HFFc6 (cell line): ENCODE measurements around the gene TRABD2B. TPM values are rescaled to one million over a fixed set of nuclear protein-coding genes. Genes with fewer than 3 reads are reported as not detected.

Experiments
- DNase-seq: peaks from one replicate; pipeline ENCODE4 v3.0.0-alpha.2; 2018
- H3K27ac Mint-ChIP-seq: 2 replicates; pipeline ENCODE4 v1.8.0; 2020; ENCODE audit warnings: mild to moderate bottlenecking, mixed read lengths
- H3K27me3 Mint-ChIP-seq: 2 replicates; pipeline ENCODE4 v1.8.0; 2021; ENCODE audit warnings: mild to moderate bottlenecking, moderate library complexity, mixed read lengths; ENCODE audit not compliant: insufficient read depth
- H3K36me3 Mint-ChIP-seq: 2 replicates; pipeline ENCODE4 v1.8.0; 2021; ENCODE audit warnings: low read depth, mixed read lengths
- H3K4me1 Mint-ChIP-seq: 2 replicates; pipeline ENCODE4 v1.8.0; 2020; ENCODE audit warnings: low read depth, mixed read lengths
- H3K4me3 Mint-ChIP-seq: 2 replicates; pipeline ENCODE4 v1.8.0; 2020; ENCODE audit warnings: mild to moderate bottlenecking, moderate library complexity, mixed read lengths
- H3K9me3 Mint-ChIP-seq: 2 replicates; pipeline ENCODE4 v1.8.0; 2020; ENCODE audit warnings: mild to moderate bottlenecking, mixed read lengths
- total RNA-seq, 6 experiments: library from RNA; stranded (reverse); fragmentation: NEBNext Ultra II Directional; extraction: Animal tissue kit (Norgen Biotek cat#: 25700); gene quantifications; 2 replicates in 1 of 6; 3 replicates in 5 of 6; pipeline ENCODE4 v1.2.3, GENCODE V29; 2021
- TF ChIP-seq, protein P1 (sequence below): fragments of 200-600 bp; sonication (generic); IDR thresholded peaks from 2 replicates; pipeline ENCODE4 v1.5.0; 2021; ENCODE audit warnings: antibody characterized with exemption, mild to moderate bottlenecking

TRABD2B gene
- total RNA-seq, 6 experiments from 2014 or later, result not detected

DNA sequence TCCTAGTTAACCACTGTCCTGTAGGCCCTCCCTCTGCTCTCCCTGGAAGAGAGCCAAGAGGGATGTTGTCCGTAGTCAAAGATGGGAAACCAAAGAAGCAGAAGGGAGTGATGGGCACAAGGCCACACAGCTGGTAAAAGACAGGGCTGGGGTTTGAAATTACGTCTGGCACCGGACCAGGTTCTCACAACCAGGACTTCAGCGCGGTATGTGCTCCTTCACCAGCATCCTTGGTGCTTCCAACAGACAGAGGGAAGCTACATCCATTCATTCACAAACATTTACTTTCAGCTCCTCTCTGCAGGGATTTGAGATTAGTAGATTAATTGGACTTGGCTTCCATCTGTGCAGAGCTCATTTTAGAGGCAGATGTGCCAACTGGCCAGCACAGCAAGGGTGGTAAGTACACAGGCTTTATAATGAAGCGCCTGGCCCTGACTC is 191.2 kb downstream of the TRABD2B start:
- H3K9me3 Mint-ChIP-seq, result peaks cover 27% of the 10 kb centered on the region
- H3K4me1 Mint-ChIP-seq, result no peaks in the 10 kb centered on the region
- no peaks in the 10 kb centered on the region for H3K36me3 Mint-ChIP-seq
- peaks cover 8% of the 10 kb centered on the region for H3K27me3 Mint-ChIP-seq
- no peak overlapping the region for H3K4me3 Mint-ChIP-seq
- no peak overlapping the region for H3K27ac Mint-ChIP-seq
- TF ChIP-seq, protein P1, sequence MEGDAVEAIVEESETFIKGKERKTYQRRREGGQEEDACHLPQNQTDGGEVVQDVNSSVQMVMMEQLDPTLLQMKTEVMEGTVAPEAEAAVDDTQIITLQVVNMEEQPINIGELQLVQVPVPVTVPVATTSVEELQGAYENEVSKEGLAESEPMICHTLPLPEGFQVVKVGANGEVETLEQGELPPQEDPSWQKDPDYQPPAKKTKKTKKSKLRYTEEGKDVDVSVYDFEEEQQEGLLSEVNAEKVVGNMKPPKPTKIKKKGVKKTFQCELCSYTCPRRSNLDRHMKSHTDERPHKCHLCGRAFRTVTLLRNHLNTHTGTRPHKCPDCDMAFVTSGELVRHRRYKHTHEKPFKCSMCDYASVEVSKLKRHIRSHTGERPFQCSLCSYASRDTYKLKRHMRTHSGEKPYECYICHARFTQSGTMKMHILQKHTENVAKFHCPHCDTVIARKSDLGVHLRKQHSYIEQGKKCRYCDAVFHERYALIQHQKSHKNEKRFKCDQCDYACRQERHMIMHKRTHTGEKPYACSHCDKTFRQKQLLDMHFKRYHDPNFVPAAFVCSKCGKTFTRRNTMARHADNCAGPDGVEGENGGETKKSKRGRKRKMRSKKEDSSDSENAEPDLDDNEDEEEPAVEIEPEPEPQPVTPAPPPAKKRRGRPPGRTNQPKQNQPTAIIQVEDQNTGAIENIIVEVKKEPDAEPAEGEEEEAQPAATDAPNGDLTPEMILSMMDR, result no peak
- DNase-seq, result no peak

GRCh38 chr1:47805018-47805417 is 192.2 kb downstream of the TRABD2B start:
- DNase-seq, result no peak

DNA sequence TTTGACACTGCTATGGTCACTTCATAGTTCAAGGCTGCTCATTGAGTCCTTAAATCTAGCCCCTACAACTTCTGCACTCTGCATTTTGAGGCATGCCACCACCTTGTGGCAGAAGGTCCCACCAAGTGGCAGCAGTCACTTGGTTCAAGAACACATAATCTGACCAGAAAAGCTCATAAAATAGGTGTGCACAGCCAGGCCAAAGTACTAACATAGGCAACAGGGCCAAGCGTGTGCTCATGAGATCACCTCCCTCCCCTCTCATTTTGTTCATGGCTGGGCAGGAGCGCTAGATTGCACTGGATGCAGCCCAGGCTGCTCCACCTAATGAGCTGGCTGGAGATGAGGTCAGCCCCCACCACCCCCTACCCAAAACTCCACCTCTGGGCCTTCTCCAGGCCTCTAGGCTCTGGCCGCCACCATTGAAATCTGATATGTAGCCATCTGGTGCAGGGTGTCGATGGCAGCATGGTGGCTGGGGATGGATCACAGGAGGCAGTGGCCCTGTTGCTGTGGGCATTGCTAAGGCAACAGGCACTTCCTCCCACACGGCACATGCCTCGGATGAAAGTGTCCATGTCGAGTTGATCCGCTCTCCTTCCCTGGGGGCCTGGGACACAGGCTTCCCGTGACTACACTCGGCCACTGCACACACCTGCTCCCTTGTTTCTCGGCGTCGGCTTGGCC is 193.2 kb downstream of the TRABD2B start:
- no peaks in the 10 kb centered on the region for H3K36me3 Mint-ChIP-seq
- H3K4me1 Mint-ChIP-seq, result no peaks in the 10 kb centered on the region
- DNase-seq, result no peak
- no peak overlapping the region for H3K27ac Mint-ChIP-seq
- peaks cover 6% of the 10 kb centered on the region for H3K27me3 Mint-ChIP-seq
- no peak overlapping the region for H3K4me3 Mint-ChIP-seq
- TF ChIP-seq, protein P1, result no peak
- peaks cover 26% of the 10 kb centered on the region for H3K9me3 Mint-ChIP-seq

More at GRCh38 chr1:47805018-47805417, 192.2 kb downstream of the TRABD2B start:
- Mint-ChIP-seq H3K4me3 (no peak overlapping the region), H3K4me1 (no peaks in the 10 kb centered on the region), H3K36me3 (no peaks in the 10 kb centered on the region), H3K9me3 (peaks cover 21% of the 10 kb centered on the region), H3K27me3 (peaks cover 6% of the 10 kb centered on the region), H3K27ac (no peak overlapping the region)
- TF ChIP-seq, protein P1, result no peak

- Mint-ChIP-seq H3K36me3 (no peaks in the 10 kb centered on the region), H3K27me3 (peaks cover 3% of the 10 kb centered on the region; the same call in 1 of the 2 replicates), H3K9me3 (peaks cover 67% of the 10 kb centered on the region), H3K27ac (no peak overlapping the region), H3K4me1 (no peaks in the 10 kb centered on the region), H3K4me3 (no peak overlapping the region)
- DNase-seq, result no peak
- TF ChIP-seq, protein P1, result no peak
Measured at GRCh38 chr1:47797575-47797974, 199.6 kb downstream of the TRABD2B start.

- Mint-ChIP-seq H3K4me3 (no peak overlapping the region), H3K36me3 (no peaks in the 10 kb centered on the region), H3K27ac (no peak overlapping the region), H3K27me3 (peaks cover 3% of the 10 kb centered on the region; the same call in 1 of the 2 replicates), H3K4me1 (no peaks in the 10 kb centered on the region), H3K9me3 (peaks cover 71% of the 10 kb centered on the region)
- TF ChIP-seq, protein P1, result no peak
- DNase-seq, result no peak
Measured at GRCh38 chr1:47796626-47797025, 200.6 kb downstream of the TRABD2B start.
